ENCODE measurements around the gene LRP8.

DNA sequence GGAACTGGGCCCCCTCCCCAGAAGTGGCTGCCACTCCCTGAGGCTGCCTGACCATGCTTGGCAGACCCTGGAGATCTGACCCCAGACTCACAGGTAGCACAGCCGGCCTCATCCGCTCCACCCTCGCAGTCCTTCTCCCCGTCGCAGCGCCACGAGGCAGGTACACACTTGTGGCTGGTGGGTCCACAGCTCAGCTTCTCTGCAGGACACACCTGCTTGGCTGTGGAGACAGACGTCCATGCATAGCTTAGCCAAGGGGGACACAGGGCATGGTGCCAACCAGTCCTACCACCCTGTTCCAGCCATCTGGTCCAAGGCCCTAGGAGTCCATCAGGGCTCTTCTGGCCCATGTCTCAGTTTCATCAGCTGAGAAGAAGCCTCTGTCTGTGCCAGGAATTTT is 47.4 kb downstream of the LRP8 start:
- TF ChIP-seq, protein P1, sequence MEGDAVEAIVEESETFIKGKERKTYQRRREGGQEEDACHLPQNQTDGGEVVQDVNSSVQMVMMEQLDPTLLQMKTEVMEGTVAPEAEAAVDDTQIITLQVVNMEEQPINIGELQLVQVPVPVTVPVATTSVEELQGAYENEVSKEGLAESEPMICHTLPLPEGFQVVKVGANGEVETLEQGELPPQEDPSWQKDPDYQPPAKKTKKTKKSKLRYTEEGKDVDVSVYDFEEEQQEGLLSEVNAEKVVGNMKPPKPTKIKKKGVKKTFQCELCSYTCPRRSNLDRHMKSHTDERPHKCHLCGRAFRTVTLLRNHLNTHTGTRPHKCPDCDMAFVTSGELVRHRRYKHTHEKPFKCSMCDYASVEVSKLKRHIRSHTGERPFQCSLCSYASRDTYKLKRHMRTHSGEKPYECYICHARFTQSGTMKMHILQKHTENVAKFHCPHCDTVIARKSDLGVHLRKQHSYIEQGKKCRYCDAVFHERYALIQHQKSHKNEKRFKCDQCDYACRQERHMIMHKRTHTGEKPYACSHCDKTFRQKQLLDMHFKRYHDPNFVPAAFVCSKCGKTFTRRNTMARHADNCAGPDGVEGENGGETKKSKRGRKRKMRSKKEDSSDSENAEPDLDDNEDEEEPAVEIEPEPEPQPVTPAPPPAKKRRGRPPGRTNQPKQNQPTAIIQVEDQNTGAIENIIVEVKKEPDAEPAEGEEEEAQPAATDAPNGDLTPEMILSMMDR (IDR thresholded peaks at IDR 0.05): no peak
- TF ChIP-seq EP300 (IDR thresholded peaks at IDR 0.05) (no peak), MAZ (IDR thresholded peaks at IDR 0.05; ENCODE audit: borderline replicate concordance, low read depth, low read length) (no peak), ESRRA (IDR thresholded peaks at IDR 0.05; ENCODE audit: borderline replicate concordance, low read length) (no peak), CHD4 (IDR thresholded peaks at IDR 0.05; ENCODE audit: borderline replicate concordance) (no peak), POLR2AphosphoS2 (conservative IDR thresholded peaks at IDR 0.05; ENCODE audit: low read length) (no peak), PHF8 (IDR thresholded peaks at IDR 0.05; ENCODE audit: borderline replicate concordance, low read depth) (no peak)
- TF ChIP-seq, protein P2, sequence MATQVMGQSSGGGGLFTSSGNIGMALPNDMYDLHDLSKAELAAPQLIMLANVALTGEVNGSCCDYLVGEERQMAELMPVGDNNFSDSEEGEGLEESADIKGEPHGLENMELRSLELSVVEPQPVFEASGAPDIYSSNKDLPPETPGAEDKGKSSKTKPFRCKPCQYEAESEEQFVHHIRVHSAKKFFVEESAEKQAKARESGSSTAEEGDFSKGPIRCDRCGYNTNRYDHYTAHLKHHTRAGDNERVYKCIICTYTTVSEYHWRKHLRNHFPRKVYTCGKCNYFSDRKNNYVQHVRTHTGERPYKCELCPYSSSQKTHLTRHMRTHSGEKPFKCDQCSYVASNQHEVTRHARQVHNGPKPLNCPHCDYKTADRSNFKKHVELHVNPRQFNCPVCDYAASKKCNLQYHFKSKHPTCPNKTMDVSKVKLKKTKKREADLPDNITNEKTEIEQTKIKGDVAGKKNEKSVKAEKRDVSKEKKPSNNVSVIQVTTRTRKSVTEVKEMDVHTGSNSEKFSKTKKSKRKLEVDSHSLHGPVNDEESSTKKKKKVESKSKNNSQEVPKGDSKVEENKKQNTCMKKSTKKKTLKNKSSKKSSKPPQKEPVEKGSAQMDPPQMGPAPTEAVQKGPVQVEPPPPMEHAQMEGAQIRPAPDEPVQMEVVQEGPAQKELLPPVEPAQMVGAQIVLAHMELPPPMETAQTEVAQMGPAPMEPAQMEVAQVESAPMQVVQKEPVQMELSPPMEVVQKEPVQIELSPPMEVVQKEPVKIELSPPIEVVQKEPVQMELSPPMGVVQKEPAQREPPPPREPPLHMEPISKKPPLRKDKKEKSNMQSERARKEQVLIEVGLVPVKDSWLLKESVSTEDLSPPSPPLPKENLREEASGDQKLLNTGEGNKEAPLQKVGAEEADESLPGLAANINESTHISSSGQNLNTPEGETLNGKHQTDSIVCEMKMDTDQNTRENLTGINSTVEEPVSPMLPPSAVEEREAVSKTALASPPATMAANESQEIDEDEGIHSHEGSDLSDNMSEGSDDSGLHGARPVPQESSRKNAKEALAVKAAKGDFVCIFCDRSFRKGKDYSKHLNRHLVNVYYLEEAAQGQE (IDR thresholded peaks at IDR 0.05): no peak
